ENCODE measurements around the gene ZNF592.

DNA sequence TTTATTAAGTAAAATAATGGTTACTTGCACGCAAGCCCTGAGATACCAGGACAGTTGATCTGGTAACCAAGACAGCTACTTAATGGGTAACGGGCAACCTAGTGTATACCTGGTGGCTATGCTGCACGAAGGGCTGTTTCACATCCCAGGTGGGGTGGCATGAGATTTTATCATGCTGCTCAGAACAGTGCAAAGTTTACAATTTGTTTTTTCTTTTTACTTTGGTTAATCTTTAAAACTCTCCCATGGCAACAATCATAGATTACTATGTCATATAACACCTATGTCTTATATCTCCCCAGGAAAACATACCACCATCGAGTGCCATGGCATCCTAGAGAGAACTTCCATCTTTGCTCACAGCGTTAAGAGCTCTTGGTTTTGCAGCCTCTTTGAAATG is 103.8 kb downstream of the ZNF592 start:
- TF ChIP-seq EZH2 (IDR thresholded peaks at IDR 0.05; ENCODE audit: borderline replicate concordance, low read length): no peak
- TF ChIP-seq, protein P1, sequence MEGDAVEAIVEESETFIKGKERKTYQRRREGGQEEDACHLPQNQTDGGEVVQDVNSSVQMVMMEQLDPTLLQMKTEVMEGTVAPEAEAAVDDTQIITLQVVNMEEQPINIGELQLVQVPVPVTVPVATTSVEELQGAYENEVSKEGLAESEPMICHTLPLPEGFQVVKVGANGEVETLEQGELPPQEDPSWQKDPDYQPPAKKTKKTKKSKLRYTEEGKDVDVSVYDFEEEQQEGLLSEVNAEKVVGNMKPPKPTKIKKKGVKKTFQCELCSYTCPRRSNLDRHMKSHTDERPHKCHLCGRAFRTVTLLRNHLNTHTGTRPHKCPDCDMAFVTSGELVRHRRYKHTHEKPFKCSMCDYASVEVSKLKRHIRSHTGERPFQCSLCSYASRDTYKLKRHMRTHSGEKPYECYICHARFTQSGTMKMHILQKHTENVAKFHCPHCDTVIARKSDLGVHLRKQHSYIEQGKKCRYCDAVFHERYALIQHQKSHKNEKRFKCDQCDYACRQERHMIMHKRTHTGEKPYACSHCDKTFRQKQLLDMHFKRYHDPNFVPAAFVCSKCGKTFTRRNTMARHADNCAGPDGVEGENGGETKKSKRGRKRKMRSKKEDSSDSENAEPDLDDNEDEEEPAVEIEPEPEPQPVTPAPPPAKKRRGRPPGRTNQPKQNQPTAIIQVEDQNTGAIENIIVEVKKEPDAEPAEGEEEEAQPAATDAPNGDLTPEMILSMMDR (IDR thresholded peaks at IDR 0.05; ENCODE audit: low read length): no peak

Data from OCI-LY1 (cell line).